Neural cell (in vitro differentiated cells): Measurements from ENCODE around the gene STEAP4.

ENCODE experiments used
- CTCF ChIP-seq: fragments of 450-650 bp; IDR thresholded peaks from 2 replicates; pipeline ENCODE4 v1.5.1; 2014; ENCODE audit warnings: antibody characterized with exemption, mild to moderate bottlenecking, moderate library complexity; ENCODE audit not compliant: poor library complexity, severe bottlenecking
- EP300 ChIP-seq: fragments of 450-650 bp; conservative IDR thresholded peaks from 2 replicates; pipeline ENCODE4 v1.6.1; 2014; ENCODE audit warnings: antibody characterized with exemption, mild to moderate bottlenecking, moderate library complexity; ENCODE audit not compliant: poor library complexity, severe bottlenecking
- EZH2 ChIP-seq: fragments of 200-600, 300-800 bp; shearing (Covaris generic), sonication (generic); IDR thresholded peaks from 2 replicates; pipeline ENCODE4 v1.6.1; 2014; ENCODE audit warnings: antibody characterized with exemption, low read length, borderline replicate concordance, mild to moderate bottlenecking; ENCODE audit not compliant: insufficient read depth, poor library complexity, severe bottlenecking
- POLR2AphosphoS5 ChIP-seq: IDR thresholded peaks from 2 replicates; pipeline ENCODE4 v1.6.1; 2012
- SMC3 ChIP-seq: fragments of 450-650 bp; conservative IDR thresholded peaks from 2 replicates; pipeline ENCODE4 v1.6.1; 2014; ENCODE audit warnings: antibody characterized with exemption, mild to moderate bottlenecking, moderate library complexity; ENCODE audit not compliant: poor library complexity

GRCh38 chr7:88344271-88344670 lies 37.6 kb upstream of the STEAP4 start:
- TF ChIP-seq CTCF (no peak), EP300 (no peak), SMC3 (no peak), POLR2AphosphoS5 (no peak), EZH2 (no peak)
